ENCODE measurements around the gene GMDS.

The GMDS gene

DNA sequence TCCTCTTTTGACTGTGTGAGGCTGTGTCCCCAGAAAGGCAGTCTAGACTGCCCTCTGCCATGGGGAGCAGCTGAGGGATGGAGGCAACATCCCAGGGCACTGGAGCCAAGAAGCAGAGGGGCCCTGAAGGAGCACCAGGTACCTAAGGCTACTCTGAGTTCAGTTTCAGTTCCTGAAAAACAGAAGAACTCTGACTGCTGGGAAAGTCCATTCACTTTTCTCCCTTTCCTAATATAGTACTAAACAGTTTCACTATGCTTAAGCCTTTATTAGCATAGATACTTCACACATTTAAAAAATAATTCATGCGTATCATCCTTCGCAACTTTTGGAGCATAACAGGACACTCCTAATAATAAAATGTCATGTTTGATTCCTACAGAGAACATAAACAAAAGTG lies 505.7 kb downstream of the GMDS start:
- ATAC-seq (replicated peaks; ENCODE audit: extremely low read depth, poor library complexity, severe bottlenecking) (no peak), DNase-seq (ENCODE audit: low spot score in 2 of 2) (no peak)
- Mint-ChIP-seq H3K9me3 (no peaks in the 10 kb centered on the region), H3K27me3 (no peaks in the 10 kb centered on the region), H3K36me3 (ENCODE audit: insufficient read depth) (peaks cover 2% of the 10 kb centered on the region), H3K27ac (ENCODE audit: low read depth) (no peak overlapping the region), H3K4me1 (no peaks in the 10 kb centered on the region), H3K4me3 (no peak overlapping the region)

DNA sequence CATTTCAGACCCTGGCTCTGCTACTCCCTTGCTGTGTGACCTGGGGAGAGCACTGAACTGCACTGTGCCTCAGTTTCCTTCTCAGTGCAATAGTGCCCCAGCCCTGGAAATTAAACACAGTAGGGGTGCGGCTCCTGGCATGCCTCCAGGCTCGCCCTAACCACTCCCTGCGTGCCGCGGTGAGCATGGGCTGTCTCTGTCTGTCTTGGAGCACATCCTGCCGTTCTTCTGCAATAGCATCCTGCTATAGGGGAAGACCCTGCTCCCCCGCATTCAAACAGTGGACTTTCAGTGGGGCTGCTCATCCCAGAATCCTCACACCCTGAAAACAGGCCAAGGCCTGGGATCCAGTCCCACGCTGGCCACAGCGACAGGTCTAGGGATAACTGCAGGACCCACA lies 506.2 kb downstream of the GMDS start:
- Mint-ChIP-seq H3K36me3 (ENCODE audit: insufficient read depth) (peaks cover 2% of the 10 kb centered on the region), H3K27ac (ENCODE audit: low read depth) (no peak overlapping the region), H3K4me3 (no peak overlapping the region), H3K4me1 (no peaks in the 10 kb centered on the region), H3K9me3 (no peaks in the 10 kb centered on the region), H3K27me3 (no peaks in the 10 kb centered on the region)
- ATAC-seq (replicated peaks; ENCODE audit: extremely low read depth, poor library complexity, severe bottlenecking) (no peak), DNase-seq (ENCODE audit: low spot score in 2 of 2) (no peak)

GRCh38 chr6:1738558-1739081 lies 506.8 kb downstream of the GMDS start:
- Mint-ChIP-seq H3K9me3 (no peaks in the 10 kb centered on the region), H3K27ac (ENCODE audit: low read depth) (no peak overlapping the region), H3K36me3 (ENCODE audit: insufficient read depth) (peaks cover 2% of the 10 kb centered on the region), H3K4me3 (no peak overlapping the region), H3K27me3 (no peaks in the 10 kb centered on the region), H3K4me1 (no peaks in the 10 kb centered on the region)
- no peak for ATAC-seq (replicated peaks; ENCODE audit: extremely low read depth, poor library complexity, severe bottlenecking)
- no peak for DNase-seq (ENCODE audit: low spot score in 2 of 2)

DNA sequence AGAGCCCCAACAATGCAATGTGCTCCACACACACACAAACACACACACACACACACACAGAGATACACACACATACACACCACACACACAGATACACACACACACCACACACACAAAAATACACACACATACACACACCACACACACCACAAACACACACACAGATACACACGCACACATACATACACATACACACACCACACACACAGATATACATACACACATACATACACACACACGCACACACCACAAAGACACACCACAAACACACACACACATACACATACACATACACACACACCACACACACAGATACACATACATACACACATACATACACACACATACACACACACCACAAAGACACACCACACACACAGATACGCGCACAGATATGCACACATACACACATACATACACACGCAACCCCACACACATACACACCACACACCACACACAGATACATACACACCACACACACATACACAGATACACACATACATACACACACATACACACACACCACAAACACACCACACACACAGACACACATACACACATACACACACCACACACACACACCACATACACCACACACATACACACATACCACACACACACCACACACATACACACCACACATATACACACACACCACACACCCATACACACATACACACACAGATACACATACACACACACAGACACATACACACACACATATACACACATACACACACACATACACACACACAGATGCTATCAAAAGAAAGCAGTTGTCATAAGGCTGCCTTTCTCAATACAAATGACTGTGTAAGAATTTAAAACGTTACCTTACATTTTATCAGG lies 507.7 kb downstream of the GMDS start:
- H3K9me3 Mint-ChIP-seq: no peaks in the 10 kb centered on the region
- no peaks in the 10 kb centered on the region for H3K27me3 Mint-ChIP-seq
- peaks cover 2% of the 10 kb centered on the region for H3K36me3 Mint-ChIP-seq (ENCODE audit: insufficient read depth)
- H3K27ac Mint-ChIP-seq (ENCODE audit: low read depth): no peak overlapping the region
- no peaks in the 10 kb centered on the region for H3K4me1 Mint-ChIP-seq
- no peak for DNase-seq (ENCODE audit: low spot score in 2 of 2)
- no peak for ATAC-seq (replicated peaks; ENCODE audit: extremely low read depth, poor library complexity, severe bottlenecking)
- H3K4me3 Mint-ChIP-seq: no peak overlapping the region

GRCh38 chr6:1736346-1737105 lies 508.9 kb downstream of the GMDS start:
- no peaks in the 10 kb centered on the region for H3K36me3 Mint-ChIP-seq (ENCODE audit: insufficient read depth)
- DNase-seq (ENCODE audit: low spot score in 2 of 2): no peak
- H3K27ac Mint-ChIP-seq (ENCODE audit: low read depth): no peak overlapping the region
- no peaks in the 10 kb centered on the region for H3K27me3 Mint-ChIP-seq
- H3K4me3 Mint-ChIP-seq: no peak overlapping the region
- H3K9me3 Mint-ChIP-seq: no peaks in the 10 kb centered on the region
- no peaks in the 10 kb centered on the region for H3K4me1 Mint-ChIP-seq
- ATAC-seq (replicated peaks; ENCODE audit: extremely low read depth, poor library complexity, severe bottlenecking): no peak

DNA sequence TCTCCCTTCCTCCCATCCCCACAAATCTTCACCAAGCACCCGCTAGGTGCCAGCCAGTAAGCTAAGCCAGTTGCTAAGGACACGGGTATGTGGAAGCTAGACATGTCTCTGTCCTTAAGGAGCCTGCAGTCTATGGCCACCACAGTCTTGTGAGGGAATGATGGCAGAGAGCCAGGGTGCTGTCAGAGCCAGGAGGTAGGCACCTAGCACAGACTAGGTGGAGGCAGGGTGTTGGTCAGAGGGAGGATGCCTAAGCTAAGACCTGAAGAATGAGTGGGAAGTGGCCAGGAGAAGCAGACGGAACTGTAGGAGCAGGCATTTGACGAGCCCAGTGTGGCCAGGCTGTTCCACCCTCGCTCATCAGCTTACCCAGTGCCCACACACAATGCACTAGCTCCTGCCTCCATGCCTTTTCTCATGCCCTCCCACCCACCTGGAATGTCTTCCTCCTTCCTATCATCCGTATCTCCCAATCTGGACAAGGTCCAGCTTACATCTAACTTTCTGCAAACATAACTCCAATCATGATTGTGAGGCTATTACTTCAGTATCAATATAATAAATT lies 510.1 kb downstream of the GMDS start:
- Mint-ChIP-seq H3K36me3 (ENCODE audit: insufficient read depth) (no peaks in the 10 kb centered on the region), H3K27ac (ENCODE audit: low read depth) (no peak overlapping the region), H3K4me3 (no peak overlapping the region)

GRCh38 chr6:1730882-1731281 lies 514.5 kb downstream of the GMDS start:
- Mint-ChIP-seq H3K4me1 (no peaks in the 10 kb centered on the region), H3K4me3 (no peak overlapping the region), H3K9me3 (peaks cover 8% of the 10 kb centered on the region), H3K36me3 (ENCODE audit: insufficient read depth) (peaks cover 2% of the 10 kb centered on the region), H3K27me3 (no peaks in the 10 kb centered on the region), H3K27ac (ENCODE audit: low read depth) (no peak overlapping the region)
- ATAC-seq (replicated peaks; ENCODE audit: extremely low read depth, poor library complexity, severe bottlenecking) (no peak), DNase-seq (ENCODE audit: low spot score in 2 of 2) (no peak)

More for the DNA sequence above, 510.1 kb downstream of the GMDS start:
- Mint-ChIP-seq H3K9me3 (peaks cover 8% of the 10 kb centered on the region), H3K4me1 (no peaks in the 10 kb centered on the region), H3K27me3 (no peaks in the 10 kb centered on the region)
- no peak for ATAC-seq (replicated peaks; ENCODE audit: extremely low read depth, poor library complexity, severe bottlenecking)
- no peak for DNase-seq (ENCODE audit: low spot score in 2 of 2)

DNA sequence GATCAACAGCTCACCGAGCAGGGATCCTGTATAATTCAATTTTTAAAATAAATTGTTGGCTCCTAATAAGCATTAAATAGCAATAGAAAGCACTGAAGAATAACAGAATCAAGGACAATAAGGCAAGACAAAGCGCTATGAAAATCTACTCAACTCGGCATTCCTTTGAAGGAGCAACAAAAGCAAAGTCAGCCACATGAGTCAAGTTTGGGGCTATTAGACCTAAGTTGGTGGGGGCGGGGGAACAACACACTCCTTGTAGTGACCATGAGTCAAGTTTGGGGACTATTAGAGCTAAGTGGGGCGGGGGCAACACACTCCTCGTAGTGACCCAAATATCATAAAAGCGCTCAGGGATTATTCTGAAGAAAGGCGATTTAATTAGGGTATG lies 515.7 kb downstream of the GMDS start:
- no peak for DNase-seq (ENCODE audit: low spot score in 2 of 2)
- no peaks in the 10 kb centered on the region for H3K4me1 Mint-ChIP-seq
- no peak overlapping the region for H3K27ac Mint-ChIP-seq (ENCODE audit: low read depth)
- no peaks in the 10 kb centered on the region for H3K27me3 Mint-ChIP-seq
- peaks cover 8% of the 10 kb centered on the region for H3K9me3 Mint-ChIP-seq
- no peak overlapping the region for H3K4me3 Mint-ChIP-seq
- H3K36me3 Mint-ChIP-seq (ENCODE audit: insufficient read depth): peaks cover 2% of the 10 kb centered on the region
- no peak for ATAC-seq (replicated peaks; ENCODE audit: extremely low read depth, poor library complexity, severe bottlenecking)

DNA sequence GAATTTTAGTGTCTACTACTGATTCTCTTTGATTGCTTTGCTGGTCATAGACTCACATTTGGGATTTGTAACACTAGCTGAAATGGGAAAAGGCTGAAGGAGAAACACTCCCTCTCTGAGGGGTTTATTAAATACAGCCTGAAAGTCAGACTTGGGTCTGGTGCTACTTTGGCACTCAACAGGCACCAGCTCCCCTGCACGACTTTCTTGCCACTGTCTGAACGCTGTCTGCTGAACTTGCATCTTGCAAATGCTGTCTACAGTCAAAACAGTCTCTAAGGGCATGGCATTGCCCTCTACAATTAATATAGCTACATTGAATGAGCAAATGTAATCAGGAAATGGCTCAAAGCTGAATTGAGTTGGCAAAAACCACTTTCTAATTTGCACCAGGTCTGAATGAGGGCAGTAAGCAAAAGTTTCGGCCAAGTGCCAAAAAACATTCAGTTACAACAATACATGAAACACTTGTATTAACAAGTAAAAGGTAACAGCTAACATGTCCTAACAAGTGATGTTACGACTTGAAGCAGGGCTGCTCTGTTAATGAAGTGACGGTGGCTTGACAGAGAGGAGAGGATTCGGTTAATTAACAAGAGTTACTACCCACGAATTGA lies 516.2 kb downstream of the GMDS start:
- Mint-ChIP-seq H3K27ac (ENCODE audit: low read depth) (no peak overlapping the region), H3K4me1 (no peaks in the 10 kb centered on the region), H3K9me3 (peaks cover 8% of the 10 kb centered on the region), H3K27me3 (no peaks in the 10 kb centered on the region), H3K36me3 (ENCODE audit: insufficient read depth) (peaks cover 2% of the 10 kb centered on the region), H3K4me3 (no peak overlapping the region)
- ATAC-seq (replicated peaks; ENCODE audit: extremely low read depth, poor library complexity, severe bottlenecking) (no peak), DNase-seq (ENCODE audit: low spot score in 2 of 2) (no peak)

DNA sequence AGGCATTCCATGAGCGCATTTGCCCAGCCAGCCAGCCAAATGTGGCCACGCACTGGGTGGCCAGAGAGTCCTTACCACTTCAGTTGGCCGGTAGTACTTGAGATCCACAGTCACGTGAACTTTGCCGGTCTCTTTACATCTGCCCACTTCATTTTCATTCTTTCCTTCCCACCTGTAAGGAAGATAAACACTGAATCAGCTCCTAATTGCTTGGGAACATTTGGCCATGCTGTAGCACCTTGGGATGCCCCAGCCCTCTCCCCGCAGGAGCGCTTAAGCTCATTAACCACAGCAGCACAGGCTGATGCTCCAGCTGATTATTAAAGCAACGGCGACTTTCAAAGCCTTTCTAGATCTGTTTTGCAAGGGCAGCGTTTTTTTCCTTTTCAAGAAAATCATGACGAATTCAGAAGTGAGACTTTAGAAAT lies 519.0 kb downstream of the GMDS start:
- Mint-ChIP-seq H3K4me3 (no peak overlapping the region), H3K27ac (ENCODE audit: low read depth) (no peak overlapping the region), H3K9me3 (peaks cover 8% of the 10 kb centered on the region), H3K36me3 (ENCODE audit: insufficient read depth) (peaks cover 2% of the 10 kb centered on the region), H3K4me1 (no peaks in the 10 kb centered on the region), H3K27me3 (no peaks in the 10 kb centered on the region)
- DNase-seq (ENCODE audit: low spot score in 2 of 2): no peak
- ATAC-seq (replicated peaks; ENCODE audit: extremely low read depth, poor library complexity, severe bottlenecking): no peak

DNA sequence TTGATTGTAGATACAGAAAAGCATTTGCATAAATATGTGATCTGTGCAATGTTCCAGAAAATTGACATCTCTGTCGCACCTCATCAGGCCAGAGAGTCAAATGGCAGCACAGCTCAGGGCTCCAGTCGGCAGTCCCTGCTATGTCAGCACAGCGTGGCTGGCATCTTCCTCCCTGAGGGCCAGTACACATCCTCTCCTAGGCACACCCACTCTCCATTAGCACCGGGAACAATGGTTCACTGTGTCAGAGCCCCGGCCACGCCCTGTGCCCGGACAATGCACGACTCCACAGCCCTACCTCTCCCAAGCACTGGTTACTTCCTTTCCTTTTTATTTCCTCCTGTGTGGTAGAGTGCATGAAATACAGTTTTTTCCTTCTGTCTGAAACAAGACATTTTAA lies 520.8 kb downstream of the GMDS start:
- Mint-ChIP-seq H3K36me3 (ENCODE audit: insufficient read depth) (peaks cover 2% of the 10 kb centered on the region), H3K9me3 (no peaks in the 10 kb centered on the region), H3K27me3 (no peaks in the 10 kb centered on the region), H3K4me3 (no peak overlapping the region), H3K27ac (ENCODE audit: low read depth) (no peak overlapping the region), H3K4me1 (no peaks in the 10 kb centered on the region)
- ATAC-seq (replicated peaks; ENCODE audit: extremely low read depth, poor library complexity, severe bottlenecking): no peak
- no peak for DNase-seq (ENCODE audit: low spot score in 2 of 2)

GRCh38 chr6:1724124-1724523 lies 521.3 kb downstream of the GMDS start:
- ATAC-seq (replicated peaks; ENCODE audit: extremely low read depth, poor library complexity, severe bottlenecking) (no peak), DNase-seq (ENCODE audit: low spot score in 2 of 2) (no peak)
- Mint-ChIP-seq H3K4me1 (no peaks in the 10 kb centered on the region), H3K9me3 (no peaks in the 10 kb centered on the region), H3K4me3 (no peak overlapping the region), H3K36me3 (ENCODE audit: insufficient read depth) (peaks cover 2% of the 10 kb centered on the region), H3K27me3 (no peaks in the 10 kb centered on the region), H3K27ac (ENCODE audit: low read depth) (no peak overlapping the region)
